ENCODE measurements around the gene RUFY1. TPM values are rescaled to one million over a fixed set of nuclear protein-coding genes. Genes with fewer than 3 reads are reported as not detected.

The RUFY1 gene
- total RNA-seq, 2 donors from 2014 or later = 56.2 to 86.3 TPM

DNA sequence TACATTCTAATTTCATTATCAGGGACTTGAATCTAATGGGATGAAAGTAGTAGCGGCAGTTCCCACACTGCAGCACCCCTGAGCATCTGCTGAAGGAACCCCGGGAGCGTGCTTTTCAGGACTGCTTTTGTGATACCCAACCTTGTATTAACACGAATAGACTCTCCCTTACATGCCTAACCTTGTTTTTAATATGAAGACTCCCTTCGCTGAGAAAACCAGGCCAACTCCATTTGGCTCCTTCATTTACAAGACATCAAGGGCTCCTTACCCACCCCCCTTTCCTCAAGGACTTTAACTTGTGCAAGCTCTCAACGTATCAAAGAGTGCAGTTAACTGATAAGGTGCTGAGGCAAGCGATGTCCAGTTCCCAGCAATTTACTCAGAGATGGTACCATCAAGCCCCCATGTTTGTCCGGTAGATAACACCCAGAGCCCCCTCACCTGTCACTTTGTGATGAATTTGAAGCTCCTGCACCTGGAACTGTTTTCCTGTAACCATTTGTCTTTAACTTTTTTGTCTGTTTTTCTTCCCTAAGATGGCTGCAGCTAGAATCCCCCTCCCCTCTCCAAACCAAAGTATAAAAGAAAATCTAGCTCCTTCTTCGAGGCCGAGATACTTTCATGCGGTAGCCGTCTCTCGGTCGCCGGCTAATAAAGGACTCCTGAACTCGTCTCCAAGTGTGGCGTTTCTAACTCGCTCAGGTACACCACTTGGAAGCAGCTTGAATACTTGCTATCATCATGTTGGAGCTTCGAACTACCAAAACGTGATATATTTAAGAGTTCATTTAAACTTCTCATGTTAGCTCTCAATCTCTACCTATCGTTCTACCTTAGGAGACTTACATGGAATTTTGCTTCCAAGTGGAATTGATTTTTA, 62.5 kb downstream of the RUFY1 start:
- TF ChIP-seq, protein P1, sequence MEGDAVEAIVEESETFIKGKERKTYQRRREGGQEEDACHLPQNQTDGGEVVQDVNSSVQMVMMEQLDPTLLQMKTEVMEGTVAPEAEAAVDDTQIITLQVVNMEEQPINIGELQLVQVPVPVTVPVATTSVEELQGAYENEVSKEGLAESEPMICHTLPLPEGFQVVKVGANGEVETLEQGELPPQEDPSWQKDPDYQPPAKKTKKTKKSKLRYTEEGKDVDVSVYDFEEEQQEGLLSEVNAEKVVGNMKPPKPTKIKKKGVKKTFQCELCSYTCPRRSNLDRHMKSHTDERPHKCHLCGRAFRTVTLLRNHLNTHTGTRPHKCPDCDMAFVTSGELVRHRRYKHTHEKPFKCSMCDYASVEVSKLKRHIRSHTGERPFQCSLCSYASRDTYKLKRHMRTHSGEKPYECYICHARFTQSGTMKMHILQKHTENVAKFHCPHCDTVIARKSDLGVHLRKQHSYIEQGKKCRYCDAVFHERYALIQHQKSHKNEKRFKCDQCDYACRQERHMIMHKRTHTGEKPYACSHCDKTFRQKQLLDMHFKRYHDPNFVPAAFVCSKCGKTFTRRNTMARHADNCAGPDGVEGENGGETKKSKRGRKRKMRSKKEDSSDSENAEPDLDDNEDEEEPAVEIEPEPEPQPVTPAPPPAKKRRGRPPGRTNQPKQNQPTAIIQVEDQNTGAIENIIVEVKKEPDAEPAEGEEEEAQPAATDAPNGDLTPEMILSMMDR (IDR thresholded peaks at IDR 0.05) = no peak
- no peaks in the 10 kb centered on the region for H3K9me3 ChIP-seq
- H3K4me1 ChIP-seq (ENCODE audit: control insufficient read depth in 1 of 2, low read depth in 2 of 2) = peaks cover 10 to 32% of the 10 kb centered on the region in 2 donors
- no peak overlapping the region for H3K27ac ChIP-seq
- no peak for DNase-seq (ENCODE audit: low spot score)
- peaks cover 80% of the 10 kb centered on the region for H3K36me3 ChIP-seq
- H3K27me3 ChIP-seq (replicated peaks; ENCODE audit: insufficient read depth) = no peaks in the 10 kb centered on the region
- no peak for ATAC-seq (ENCODE audit: insufficient number of reproducible peaks, low FRiP score, low read depth)
- no peak overlapping the region for H3K4me3 ChIP-seq

DNA sequence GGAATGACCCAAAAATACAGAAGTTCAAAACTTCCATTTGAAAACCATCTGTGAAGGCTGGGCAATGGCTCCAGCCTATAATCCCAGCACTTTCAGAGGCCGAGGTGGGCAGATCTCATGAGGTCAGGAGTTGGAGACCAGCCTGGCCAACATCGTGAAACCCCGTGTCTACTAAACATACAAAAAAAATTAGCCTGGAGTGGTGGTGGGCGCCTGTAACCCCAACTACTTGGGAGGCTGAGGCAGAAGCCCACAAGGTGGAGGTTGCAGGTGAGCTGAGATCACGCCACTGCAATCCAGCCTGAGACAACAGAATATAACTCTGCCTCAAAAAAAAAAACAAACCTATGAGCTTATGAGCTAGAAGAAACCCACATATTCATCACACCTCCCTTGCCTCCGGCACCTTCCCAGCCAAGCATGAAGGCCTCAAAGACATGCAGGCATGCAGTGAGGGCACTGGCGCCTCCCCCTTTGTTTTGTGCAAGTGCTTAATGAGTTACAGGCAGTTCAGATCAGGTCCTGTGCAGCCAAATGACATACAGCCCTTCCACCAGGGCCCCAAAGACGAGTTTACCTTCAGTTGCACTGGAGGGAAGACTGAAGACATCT, 63.2 kb downstream of the RUFY1 start:
- Histone ChIP-seq H3K4me1 (ENCODE audit: control insufficient read depth in 1 of 2, low read depth in 2 of 2) (peaks cover 12 to 40% of the 10 kb centered on the region in 2 donors), H3K9me3 (no peaks in the 10 kb centered on the region), H3K36me3 (peaks cover 88% of the 10 kb centered on the region), H3K27ac (no peak overlapping the region), H3K4me3 (no peak overlapping the region), H3K27me3 (replicated peaks; ENCODE audit: insufficient read depth) (no peaks in the 10 kb centered on the region)
- DNase-seq (ENCODE audit: low spot score) = no peak
- TF ChIP-seq, protein P1 (IDR thresholded peaks at IDR 0.05) = no peak
- no peak for ATAC-seq (ENCODE audit: insufficient number of reproducible peaks, low FRiP score, low read depth)

DNA sequence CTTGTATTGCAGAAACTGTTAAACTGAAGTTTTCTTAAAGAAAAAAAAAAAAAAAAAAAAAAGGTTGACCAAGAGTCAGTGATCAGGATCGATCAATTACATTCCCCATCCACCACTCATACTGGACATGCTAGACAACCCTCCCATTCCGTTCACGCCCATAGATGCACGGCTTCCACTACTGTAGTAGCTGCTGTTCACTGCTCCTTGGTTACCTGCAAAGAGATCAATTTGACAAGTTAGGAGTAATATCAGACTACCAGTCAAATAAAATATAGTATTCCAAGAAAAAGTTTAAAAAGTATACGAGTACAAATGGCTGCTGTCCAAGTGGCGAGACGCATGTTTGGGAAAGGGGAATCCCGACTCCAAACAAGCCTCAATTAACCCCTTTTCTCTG, 64.4 kb downstream of the RUFY1 start:
- TF ChIP-seq, protein P1 (IDR thresholded peaks at IDR 0.05) = no peak
- peaks cover 82% of the 10 kb centered on the region for H3K36me3 ChIP-seq
- H3K4me1 ChIP-seq (ENCODE audit: control insufficient read depth in 1 of 2, low read depth in 2 of 2) = peaks cover 24 to 52% of the 10 kb centered on the region in 2 donors
- ATAC-seq (ENCODE audit: insufficient number of reproducible peaks, low FRiP score, low read depth) (no peak), DNase-seq (ENCODE audit: low spot score) (no peak)
- H3K9me3 ChIP-seq = no peaks in the 10 kb centered on the region
- no peak overlapping the region for H3K27ac ChIP-seq
- H3K4me3 ChIP-seq = no peak overlapping the region
- no peaks in the 10 kb centered on the region for H3K27me3 ChIP-seq (replicated peaks; ENCODE audit: insufficient read depth)

DNA sequence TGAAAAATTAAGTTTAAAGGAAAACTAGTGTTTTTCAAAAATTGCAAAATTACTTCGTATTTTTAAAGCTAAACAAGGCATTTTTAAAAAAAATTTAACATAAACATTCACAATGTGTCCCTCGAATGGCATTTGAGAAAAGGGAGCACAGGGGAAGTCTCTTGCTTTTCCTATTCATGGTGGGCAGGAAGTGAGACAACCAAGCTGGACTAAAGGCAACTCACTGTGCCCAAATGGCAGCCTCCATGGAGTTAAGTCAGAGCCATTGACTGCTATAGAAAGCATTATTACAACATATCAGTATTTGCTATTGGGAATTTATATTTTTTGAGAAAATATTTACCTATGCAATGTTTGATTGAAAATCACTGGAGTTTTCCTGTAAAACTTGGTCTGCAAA, 64.8 kb downstream of the RUFY1 start:
- DNase-seq (ENCODE audit: low spot score) = no peak
- TF ChIP-seq, protein P1 (IDR thresholded peaks at IDR 0.05) = no peak
- Histone ChIP-seq H3K27ac (no peak overlapping the region), H3K4me1 (ENCODE audit: control insufficient read depth in 1 of 2, low read depth in 2 of 2) (peaks cover 28 to 56% of the 10 kb centered on the region in 2 donors), H3K4me3 (no peak overlapping the region), H3K9me3 (no peaks in the 10 kb centered on the region), H3K27me3 (replicated peaks; ENCODE audit: insufficient read depth) (no peaks in the 10 kb centered on the region), H3K36me3 (peaks cover 78% of the 10 kb centered on the region)
- ATAC-seq (ENCODE audit: insufficient number of reproducible peaks, low FRiP score, low read depth) = no peak

DNA sequence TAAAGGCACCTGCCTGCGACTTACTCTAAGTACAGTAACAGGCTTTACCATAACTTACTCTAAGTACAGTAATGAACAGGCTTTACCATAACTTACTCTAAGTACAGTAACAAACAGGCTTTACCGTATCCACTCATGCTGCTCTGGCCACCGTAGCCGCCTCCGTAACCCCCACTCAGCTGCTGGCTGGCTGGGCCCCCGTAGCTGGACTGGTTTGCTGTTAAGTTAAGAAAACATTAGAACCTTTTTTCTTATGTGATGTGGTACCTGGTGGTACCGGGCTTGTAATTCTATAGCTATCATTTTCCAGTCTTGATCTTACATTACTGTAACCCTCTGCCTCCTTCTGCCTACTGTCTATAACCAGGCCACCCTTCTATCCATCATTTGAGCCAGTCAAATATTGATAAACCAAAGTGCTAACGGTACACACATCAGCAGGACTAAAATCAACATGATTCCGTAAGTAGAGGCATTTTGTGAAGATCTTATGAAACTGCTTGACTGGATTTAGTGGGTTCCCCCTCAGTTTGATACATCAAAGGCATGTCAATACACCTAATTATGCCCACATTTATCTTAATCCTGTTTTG, 65.7 kb downstream of the RUFY1 start:
- DNase-seq (ENCODE audit: low spot score) (no peak), ATAC-seq (ENCODE audit: insufficient number of reproducible peaks, low FRiP score, low read depth) (no peak)
- Histone ChIP-seq H3K4me1 (ENCODE audit: control insufficient read depth in 1 of 2, low read depth in 2 of 2) (peaks cover 37 to 61% of the 10 kb centered on the region in 2 donors), H3K27ac (no peak overlapping the region), H3K36me3 (peaks cover 78% of the 10 kb centered on the region), H3K4me3 (no peak overlapping the region), H3K9me3 (no peaks in the 10 kb centered on the region), H3K27me3 (replicated peaks; ENCODE audit: insufficient read depth) (no peaks in the 10 kb centered on the region)
- TF ChIP-seq, protein P1 (IDR thresholded peaks at IDR 0.05) = no peak
